GM15510 (cell line): ENCODE measurements around the gene CBY1.

Experiments used
- POLR2A ChIP-seq: IDR thresholded peaks from 3 replicates; pipeline ENCODE4 v1.6.1; 2011; ENCODE audit warnings: borderline replicate concordance; ENCODE audit not compliant: insufficient read length; ENCODE audit errors: extremely low read depth

The CBY1 gene

DNA sequence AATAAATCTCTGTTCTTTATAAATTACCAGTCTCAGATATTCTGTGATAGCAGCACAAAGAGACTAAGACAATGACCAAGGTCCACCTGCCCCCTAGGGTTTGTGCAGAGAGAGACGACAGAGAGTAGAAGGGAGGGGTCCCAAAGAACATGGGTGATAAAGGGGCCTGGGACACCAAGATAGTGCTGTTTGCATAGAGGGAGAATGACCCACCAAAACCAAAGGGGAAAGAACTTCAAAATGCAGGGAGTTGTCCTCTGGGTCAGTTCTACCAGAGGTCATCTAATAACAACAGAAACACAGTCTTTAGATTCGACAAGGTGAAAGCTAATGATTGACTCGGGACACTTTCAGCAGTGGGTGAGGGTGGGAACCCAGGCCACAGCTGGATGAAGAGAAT is 23.9 kb upstream of the CBY1 start:
- no peak for TF ChIP-seq POLR2A

DNA sequence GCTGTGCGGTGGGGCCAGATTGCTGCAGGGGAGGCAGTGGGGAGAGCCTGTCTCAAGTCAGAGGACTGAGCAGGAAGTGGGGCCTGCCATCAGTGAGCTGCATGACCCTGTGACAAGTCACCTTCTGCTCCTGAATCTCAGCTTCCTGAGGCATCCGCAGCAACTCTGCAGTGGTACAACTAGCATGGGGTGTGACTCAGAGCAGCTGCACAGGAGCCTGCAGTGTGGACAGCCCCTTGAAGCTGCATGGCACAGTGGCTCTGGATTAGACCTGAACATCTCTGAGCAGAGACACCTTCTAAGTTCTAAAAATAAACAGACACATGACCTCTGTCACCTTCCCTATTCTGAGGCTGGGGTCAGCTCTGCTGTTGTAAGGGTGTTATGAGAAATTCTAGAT is 18.2 kb upstream of the CBY1 start:
- no peak for TF ChIP-seq POLR2A

- TF ChIP-seq POLR2A = no peak
Observed at GRCh38 chr22:38638728-38639127, 17.7 kb upstream of the CBY1 start.

- no peak for TF ChIP-seq POLR2A
Observed at GRCh38 chr22:38641476-38642040, 14.9 kb upstream of the CBY1 start.

- no peak for TF ChIP-seq POLR2A
Observed at GRCh38 chr22:38645430-38645829, 11.0 kb upstream of the CBY1 start.

DNA sequence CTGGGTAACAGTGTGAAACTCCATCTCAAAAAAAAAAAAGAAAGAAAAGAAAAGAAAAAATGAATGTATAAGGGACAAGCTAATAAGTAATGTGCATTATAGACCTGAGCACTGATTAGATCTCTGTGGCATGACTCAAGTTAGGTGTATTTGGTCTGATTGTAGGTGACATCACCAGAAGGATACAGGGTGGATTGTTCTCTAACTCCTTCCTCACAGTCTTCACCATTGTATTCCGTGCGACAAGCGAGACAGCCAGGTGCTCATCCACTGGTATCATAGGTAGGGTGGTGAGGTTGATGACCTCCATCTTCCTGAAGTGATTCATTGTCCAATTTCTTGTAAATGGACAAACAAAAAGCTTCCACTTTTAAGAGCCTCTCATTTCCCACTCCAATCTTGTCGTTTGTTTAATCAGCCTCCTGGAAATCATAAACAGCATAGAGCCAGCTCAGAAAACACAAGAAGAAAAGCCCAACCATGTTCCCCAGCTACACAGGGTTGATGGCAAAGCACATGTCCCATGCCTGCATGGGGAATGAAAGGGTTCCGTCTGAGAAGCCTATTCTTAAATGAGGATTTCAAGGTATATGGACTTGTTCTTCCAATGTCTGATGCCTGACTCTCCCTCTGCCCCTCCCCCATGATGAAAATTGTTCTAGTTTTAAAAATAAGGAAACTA is 6.5 kb upstream of the CBY1 start:
- TF ChIP-seq POLR2A = no peak

GRCh38 chr22:38652859-38653258 is 3.6 kb upstream of the CBY1 start:
- TF ChIP-seq POLR2A = no peak

DNA sequence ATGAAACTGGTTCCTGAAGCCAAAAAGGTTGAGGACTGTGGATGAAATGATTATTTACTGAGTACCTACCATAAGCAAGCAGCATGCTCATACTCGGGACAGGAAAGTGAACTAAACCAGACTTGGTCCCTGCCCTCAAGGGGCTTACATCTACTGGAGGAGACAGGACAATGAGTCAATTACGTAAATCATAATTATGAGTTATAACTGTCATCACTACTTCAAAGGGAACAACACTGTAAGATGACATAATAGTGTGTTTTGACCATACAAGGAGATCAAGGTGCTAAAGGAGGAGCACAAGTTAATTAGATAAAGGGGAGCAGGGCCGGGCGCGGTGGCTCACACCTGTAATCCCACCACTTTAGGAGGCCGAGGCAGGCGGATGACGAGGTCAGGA is 2.7 kb upstream of the CBY1 start:
- no peak for TF ChIP-seq POLR2A

DNA sequence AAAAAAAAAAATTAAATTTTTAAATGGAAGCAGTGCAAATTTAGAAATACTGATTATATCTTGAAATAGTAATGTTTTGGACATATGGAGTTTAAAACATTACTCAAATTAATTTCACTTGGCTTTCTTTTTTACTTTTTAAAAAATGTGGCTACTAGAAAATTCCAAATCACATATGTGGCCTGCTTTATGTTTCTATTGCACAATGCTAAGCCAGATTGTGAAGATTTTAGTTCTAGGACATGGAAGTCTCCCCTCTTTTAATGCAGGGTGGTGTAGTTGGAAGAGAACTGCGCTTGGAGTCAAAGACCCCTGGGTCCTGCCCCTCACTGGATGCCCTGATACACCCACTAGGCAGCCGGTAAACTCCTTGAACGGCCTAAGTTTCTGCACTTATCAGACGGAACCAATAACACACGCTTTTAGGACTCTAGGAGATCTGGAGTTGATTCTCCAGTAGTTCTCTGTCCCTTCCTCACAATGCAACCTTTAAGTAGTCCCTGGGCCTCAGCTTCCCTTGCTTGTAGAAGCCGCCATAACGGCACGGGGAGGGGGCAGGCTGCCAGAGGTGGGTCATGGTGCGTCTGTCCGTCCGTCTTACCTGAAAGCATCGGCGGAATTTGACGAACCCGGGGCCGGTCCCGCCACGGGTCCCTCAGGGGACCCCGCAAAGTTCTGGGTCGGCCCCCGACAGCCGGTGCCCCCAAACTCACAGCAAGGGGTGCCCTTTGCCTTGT is 751 bp upstream of the CBY1 start:
- no peak for TF ChIP-seq POLR2A

DNA sequence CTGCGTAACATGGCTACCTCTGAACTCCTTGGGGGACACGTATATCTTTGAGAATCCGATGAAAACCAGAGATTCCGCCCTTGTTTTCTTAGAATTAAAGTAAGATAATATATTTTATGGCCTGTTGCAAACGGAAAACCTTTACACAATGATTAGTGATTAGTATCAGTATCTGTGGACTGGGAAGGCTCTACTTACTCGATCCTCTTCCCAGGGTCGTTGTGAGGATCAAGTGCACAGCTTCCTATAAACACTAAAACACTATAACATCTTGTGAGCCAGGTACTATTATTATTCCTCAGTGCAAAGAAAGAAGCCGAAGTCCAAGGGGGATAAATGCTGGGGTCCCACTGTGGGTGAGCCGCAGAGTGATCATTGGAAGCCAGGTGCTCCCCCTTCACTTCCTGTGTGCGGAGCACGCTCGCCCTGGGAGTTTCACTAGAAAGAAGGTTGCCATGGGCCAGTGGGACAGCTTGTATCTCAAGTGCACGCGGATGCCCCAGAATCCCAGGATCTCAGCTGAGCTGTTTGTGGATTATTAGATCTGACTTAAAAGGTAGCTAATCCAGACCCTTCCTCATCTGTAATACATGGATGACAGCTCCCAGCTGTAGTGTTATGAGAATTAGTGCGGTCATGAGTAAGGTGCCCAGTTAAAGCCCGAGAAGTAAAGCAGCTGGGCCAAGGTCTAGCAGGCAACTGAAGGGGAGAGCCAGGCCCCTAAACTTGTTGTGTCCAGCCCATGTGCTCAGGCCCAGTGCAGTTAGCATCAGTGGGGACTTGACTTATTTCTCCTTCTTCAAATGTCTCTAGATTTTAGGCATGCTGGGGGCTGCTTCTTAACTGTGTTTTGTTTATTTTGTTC is 839 bp downstream of the CBY1 start:
- TF ChIP-seq POLR2A = no peak

DNA sequence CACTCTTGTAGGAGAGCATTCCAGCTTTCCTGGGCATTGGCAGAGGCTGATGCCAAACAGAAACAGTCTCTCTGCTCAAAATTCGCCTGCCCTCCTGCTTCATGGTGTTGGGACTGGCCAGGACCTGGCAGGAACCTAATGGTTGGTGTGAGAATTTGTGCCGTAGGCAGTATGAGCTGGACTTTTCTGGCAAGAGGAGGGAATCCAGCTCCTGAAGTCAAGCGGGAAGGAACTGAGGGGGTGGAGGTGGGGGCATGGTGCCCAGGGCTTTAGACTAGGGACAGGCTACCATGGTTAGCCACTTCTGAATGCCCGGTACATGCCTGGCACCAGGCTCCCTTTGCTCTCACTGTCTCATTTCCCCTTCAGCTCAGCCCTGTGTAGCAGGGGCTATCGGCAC is 18.4 kb downstream of the CBY1 start:
- no peak for TF ChIP-seq POLR2A

DNA sequence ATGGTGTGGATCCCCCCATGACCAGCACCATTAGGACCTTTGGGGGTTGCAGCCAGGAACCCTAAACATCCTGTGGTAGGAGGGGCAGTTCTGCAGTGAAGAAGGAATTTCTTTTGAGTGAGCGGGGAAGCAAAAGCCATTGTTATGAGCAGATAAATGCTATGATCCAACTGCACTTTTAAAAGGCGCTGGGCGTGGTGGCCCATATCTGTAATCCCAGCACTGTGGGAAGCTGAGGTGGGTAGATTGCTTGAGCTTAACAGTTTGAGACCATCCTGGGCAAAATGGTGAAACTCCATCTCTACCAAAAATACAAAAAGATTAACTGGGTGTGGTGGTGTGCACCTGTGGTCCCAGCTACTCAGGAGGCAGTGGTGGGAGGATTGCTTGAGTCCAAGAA is 19.4 kb downstream of the CBY1 start:
- no peak for TF ChIP-seq POLR2A

DNA sequence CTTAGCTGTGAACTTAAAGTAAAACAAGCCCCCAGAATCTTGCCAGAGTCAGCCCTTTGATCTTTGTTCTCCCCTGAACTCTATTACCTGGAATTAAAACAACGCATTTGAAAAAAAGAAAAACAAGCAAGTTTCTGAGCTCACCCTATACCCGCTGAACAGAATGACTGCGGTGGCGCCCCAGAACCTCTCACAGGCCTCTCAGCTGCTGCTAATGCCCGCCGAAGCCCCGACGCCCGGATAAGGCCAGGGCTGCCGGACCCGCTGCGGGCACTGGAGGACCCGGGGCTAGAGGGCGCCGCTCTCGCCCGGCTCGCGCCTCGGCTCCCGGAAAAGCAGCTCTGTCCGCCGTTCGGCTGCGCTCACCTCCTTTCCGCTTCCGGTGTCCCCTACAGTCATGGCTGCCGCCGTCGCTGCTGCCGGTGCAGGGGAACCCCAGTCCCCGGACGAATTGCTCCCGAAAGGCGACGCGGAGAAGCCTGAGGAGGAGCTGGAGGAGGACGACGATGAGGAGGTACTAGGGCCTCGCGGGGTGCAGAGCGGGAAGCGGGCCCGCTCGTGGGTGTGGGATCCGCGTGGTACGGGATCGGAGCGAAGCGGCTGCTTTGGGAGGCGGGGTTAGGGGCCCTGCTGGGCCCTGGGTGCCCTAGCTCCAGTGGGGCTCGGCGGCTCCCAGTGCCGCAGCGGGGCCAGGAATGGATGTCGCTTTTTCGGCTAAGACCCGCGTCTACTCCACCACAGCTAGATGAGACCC is 25.3 kb downstream of the CBY1 start, which contains the start of gene TOMM22:
TSS of gene TOMM22 (plus strand) at position 376 of the 754 bp plus-strand sequence. CDS start at position 398, 22 bp downstream.
- peak; percentile 89 for TF ChIP-seq POLR2A

DNA sequence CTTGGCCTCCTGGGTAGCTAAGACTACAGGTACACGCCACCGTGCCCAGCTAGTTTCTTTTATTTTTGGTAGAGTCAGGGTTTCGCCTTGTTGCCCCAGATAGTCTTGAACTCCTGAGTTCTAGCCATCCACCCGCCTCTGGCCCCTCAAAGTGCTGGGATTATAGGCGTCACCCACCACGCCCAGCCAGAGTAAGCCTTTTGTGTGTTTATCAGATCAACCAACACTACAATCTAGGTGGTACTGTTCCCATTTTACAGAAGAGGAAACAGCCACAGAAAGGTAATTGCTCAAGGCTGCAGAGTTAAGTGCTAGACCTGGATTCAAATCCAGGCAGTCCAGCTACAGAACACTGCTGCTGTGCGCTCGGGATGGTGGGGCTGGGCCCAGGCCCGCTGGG is 28.5 kb downstream of the CBY1 start:
- TF ChIP-seq POLR2A = no peak

GRCh38 chr22:38685761-38686160 is 29.3 kb downstream of the CBY1 start:
- TF ChIP-seq POLR2A = no peak

DNA sequence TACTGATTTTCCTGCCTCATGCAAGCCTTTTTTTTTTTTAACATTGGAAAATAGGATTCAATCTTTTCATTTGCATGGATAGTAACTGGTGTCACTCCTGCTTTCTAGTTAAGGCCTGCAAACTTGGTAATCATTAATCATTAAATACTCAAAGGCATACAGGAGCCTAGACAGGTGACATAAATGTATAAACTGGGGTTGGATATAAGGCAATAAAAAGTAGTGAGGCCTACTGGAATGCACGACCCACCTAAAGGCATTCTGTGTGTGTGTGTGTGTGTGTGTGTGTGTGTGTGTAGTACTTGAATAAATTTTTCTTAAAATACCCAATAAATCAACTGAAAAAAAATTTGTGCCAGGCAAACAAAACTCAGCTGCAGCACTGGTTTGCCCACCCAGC is 33.2 kb downstream of the CBY1 start:
- TF ChIP-seq POLR2A = no peak
